Endodermal cell (in vitro differentiated cells): ENCODE results near the gene GAREM1. TPM values are rescaled to one million over a fixed set of nuclear protein-coding genes. Genes with fewer than 3 reads are reported as not detected.

Experiments
- DNase-seq: peaks from one replicate; pipeline ENCODE4 v3.0.0-alpha.2; 2017
- H3K27ac ChIP-seq: 2 replicates; pipeline ENCODE4 v1.5.1; 2013; ENCODE audit warnings: mild to moderate bottlenecking, low read depth, low read length, moderate library complexity
- H3K27me3 ChIP-seq: 2 replicates; pipeline ENCODE4 v1.6.1; 2013; ENCODE audit warnings: mild to moderate bottlenecking, low read length, moderate library complexity; ENCODE audit not compliant: insufficient read depth, control insufficient read depth, poor library complexity, severe bottlenecking
- H3K36me3 ChIP-seq: 2 replicates; pipeline ENCODE4 v1.7.0; 2013; ENCODE audit warnings: mild to moderate bottlenecking, low read length, moderate library complexity; ENCODE audit not compliant: control insufficient read depth, insufficient read depth
- H3K4me1 ChIP-seq: one replicate; pipeline ENCODE4 v1.7.0; 2013; ENCODE audit warnings: low read length; ENCODE audit not compliant: control insufficient read depth, insufficient read depth
- H3K4me3 ChIP-seq: 2 replicates; pipeline ENCODE4 v1.5.1; 2013; ENCODE audit warnings: mild to moderate bottlenecking, low read length, moderate library complexity
- H3K9ac ChIP-seq: 2 replicates; pipeline ENCODE4 v1.6.1; 2013; ENCODE audit warnings: mild to moderate bottlenecking, low read length, moderate library complexity; ENCODE audit not compliant: poor library complexity, severe bottlenecking; ENCODE audit errors: extremely low read depth
- H3K9me3 ChIP-seq: 2 replicates; pipeline ENCODE4 v1.6.1; 2013; ENCODE audit warnings: mild to moderate bottlenecking, low read length, moderate library complexity; ENCODE audit not compliant: control insufficient read depth
- H3K27ac Mint-ChIP-seq: 2 replicates; pipeline ENCODE4 v1.8.0; 2020; ENCODE audit warnings: mixed read lengths
- H3K27me3 Mint-ChIP-seq: 2 replicates; pipeline ENCODE4 v1.8.0; 2021; ENCODE audit warnings: mild to moderate bottlenecking, mixed read lengths; ENCODE audit not compliant: insufficient read depth
- H3K36me3 Mint-ChIP-seq: 2 replicates; pipeline ENCODE4 v1.8.0; 2020; ENCODE audit warnings: low read depth, mixed read lengths
- H3K4me1 Mint-ChIP-seq: 2 replicates; pipeline ENCODE4 v1.8.0; 2020; ENCODE audit warnings: mixed read lengths
- H3K4me3 Mint-ChIP-seq: 2 replicates; pipeline ENCODE4 v1.8.0; 2020; ENCODE audit warnings: mild to moderate bottlenecking, moderate library complexity, mixed read lengths
- H3K9me3 Mint-ChIP-seq: 2 replicates; pipeline ENCODE4 v1.8.0; 2020; ENCODE audit warnings: mild to moderate bottlenecking, mixed read lengths
- WGBS, 2 experiments: methylation state at CpG; one replicate each; pipeline versions ENCODE4 v1.1.5 to v1.1.7; 2013; ENCODE audit warnings: missing lambda C conversion rate in 2 of 2, mixed read lengths in 1 of 2; ENCODE audit not compliant: insufficient coverage in 1 of 2, insufficient read length in 1 of 2; 5-methylcytosine and 5-hydroxymethylcytosine counted together
- total RNA-seq, 2 donors: library from RNA; stranded (reverse); fragmentation: NEBNext Ultra II Directional in 1 of 2; extraction: Animal tissue kit (Norgen Biotek cat#: 25700) in 1 of 2; gene quantifications; 2 replicates in 1 of 2; 3 replicates in 1 of 2; pipeline ENCODE4 v1.2.1, GENCODE V29; 2021
- TF ChIP-seq, protein P1 (sequence below): fragments of 200-600 bp; sonication (generic); conservative IDR thresholded peaks from 2 replicates; pipeline ENCODE4 v1.5.0; 2021; ENCODE audit warnings: antibody characterized with exemption, mild to moderate bottlenecking

Gene GAREM1
- total RNA-seq, 2 donors from 2014 or later, result 9.2 to 9.4 TPM

DNA sequence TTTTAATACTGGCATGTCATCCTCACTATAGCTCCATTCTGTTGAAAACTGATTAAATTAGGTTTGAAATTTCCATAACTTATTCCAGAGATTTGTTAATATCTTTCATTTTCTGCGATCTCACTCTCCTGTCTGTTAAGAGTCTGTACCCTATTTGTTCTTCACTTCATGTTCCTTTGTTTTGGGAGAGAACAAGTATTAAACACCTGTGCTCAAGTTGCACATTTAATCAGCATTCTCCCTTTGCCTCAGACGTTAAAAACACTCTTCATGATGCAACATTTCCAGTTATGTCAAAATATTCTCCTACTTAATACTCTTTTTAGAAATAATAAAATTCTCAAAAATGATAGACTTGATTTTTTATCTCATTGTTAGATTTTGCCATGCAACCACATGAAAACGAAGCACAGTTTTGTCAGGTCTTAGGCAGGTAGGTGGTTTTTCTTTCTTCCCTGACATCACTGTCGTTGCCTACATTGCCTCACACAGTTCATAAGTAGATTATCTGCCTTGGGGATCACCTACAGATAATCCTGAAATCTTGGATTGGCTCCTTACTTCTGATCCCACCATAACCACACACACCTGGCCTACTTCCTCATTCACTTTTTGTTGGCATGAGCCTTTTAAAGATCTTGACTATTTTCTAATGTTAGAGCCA lies 109.9 kb downstream of the GAREM1 start:
- Histone ChIP-seq H3K4me1 (no peaks in the 10 kb centered on the region), H3K9me3 (no peaks in the 10 kb centered on the region)
- WGBS, 2 experiments, result 85 to 86% methylated on average over 3 to 4 of the region's 4 CpGs

GRCh38 chr18:32358529-32358928 lies 112.2 kb downstream of the GAREM1 start:
- TF ChIP-seq, protein P1, sequence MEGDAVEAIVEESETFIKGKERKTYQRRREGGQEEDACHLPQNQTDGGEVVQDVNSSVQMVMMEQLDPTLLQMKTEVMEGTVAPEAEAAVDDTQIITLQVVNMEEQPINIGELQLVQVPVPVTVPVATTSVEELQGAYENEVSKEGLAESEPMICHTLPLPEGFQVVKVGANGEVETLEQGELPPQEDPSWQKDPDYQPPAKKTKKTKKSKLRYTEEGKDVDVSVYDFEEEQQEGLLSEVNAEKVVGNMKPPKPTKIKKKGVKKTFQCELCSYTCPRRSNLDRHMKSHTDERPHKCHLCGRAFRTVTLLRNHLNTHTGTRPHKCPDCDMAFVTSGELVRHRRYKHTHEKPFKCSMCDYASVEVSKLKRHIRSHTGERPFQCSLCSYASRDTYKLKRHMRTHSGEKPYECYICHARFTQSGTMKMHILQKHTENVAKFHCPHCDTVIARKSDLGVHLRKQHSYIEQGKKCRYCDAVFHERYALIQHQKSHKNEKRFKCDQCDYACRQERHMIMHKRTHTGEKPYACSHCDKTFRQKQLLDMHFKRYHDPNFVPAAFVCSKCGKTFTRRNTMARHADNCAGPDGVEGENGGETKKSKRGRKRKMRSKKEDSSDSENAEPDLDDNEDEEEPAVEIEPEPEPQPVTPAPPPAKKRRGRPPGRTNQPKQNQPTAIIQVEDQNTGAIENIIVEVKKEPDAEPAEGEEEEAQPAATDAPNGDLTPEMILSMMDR, result no peak
- Mint-ChIP-seq H3K9me3 (no peaks in the 10 kb centered on the region), H3K27ac (no peak overlapping the region), H3K4me1 (peaks cover 12% of the 10 kb centered on the region), H3K36me3 (no peaks in the 10 kb centered on the region), H3K27me3 (no peaks in the 10 kb centered on the region), H3K4me3 (no peak overlapping the region)
- H3K9ac ChIP-seq, result no peak overlapping the region
- no peak for DNase-seq
- WGBS, 2 experiments, result 95 to 100% methylated on average over 6 to 9 of the region's 9 CpGs
- no peak overlapping the region for H3K27ac ChIP-seq
- no peaks in the 10 kb centered on the region for H3K9me3 ChIP-seq
- no peaks in the 10 kb centered on the region for H3K36me3 ChIP-seq
- no peak overlapping the region for H3K4me3 ChIP-seq
- H3K4me1 ChIP-seq, result no peaks in the 10 kb centered on the region
- H3K27me3 ChIP-seq, result no peaks in the 10 kb centered on the region

More for the DNA sequence above, 109.9 kb downstream of the GAREM1 start:
- no peak for DNase-seq
- Mint-ChIP-seq H3K36me3 (no peaks in the 10 kb centered on the region), H3K27me3 (no peaks in the 10 kb centered on the region), H3K27ac (no peak overlapping the region), H3K4me3 (no peak overlapping the region), H3K9me3 (no peaks in the 10 kb centered on the region), H3K4me1 (peaks cover 12% of the 10 kb centered on the region)
- Histone ChIP-seq H3K9ac (no peak overlapping the region), H3K4me3 (no peak overlapping the region), H3K27me3 (no peaks in the 10 kb centered on the region), H3K36me3 (no peaks in the 10 kb centered on the region), H3K27ac (no peak overlapping the region)
- TF ChIP-seq, protein P1, result no peak

- WGBS, 2 experiments, result 82 to 86% methylated on average over 2 to 7 of the region's 8 CpGs
- no peaks in the 10 kb centered on the region for H3K9me3 ChIP-seq
- TF ChIP-seq, protein P1, result peak; percentile 60
- H3K27ac Mint-ChIP-seq, result no peak overlapping the region
- no peaks in the 10 kb centered on the region for H3K27me3 Mint-ChIP-seq
- peaks cover 12% of the 10 kb centered on the region for H3K4me1 Mint-ChIP-seq
- no peak overlapping the region for H3K9ac ChIP-seq
- no peaks in the 10 kb centered on the region for H3K9me3 Mint-ChIP-seq
- H3K36me3 ChIP-seq, result no peaks in the 10 kb centered on the region
- H3K4me3 ChIP-seq, result no peak overlapping the region
- H3K27me3 ChIP-seq, result no peaks in the 10 kb centered on the region
- H3K4me3 Mint-ChIP-seq, result no peak overlapping the region
- H3K4me1 ChIP-seq, result no peaks in the 10 kb centered on the region
- H3K27ac ChIP-seq, result no peak overlapping the region
- no peaks in the 10 kb centered on the region for H3K36me3 Mint-ChIP-seq
- peak; percentile 69 for DNase-seq
Observed at GRCh38 chr18:32358075-32358474, 112.6 kb downstream of the GAREM1 start.
